HG03045 (cell line): ENCODE results near the gene DIP2C.
"Not testable (repeated sequence)": the region's sequence is repeated elsewhere in the genome, so short reads cannot be mapped to it uniquely, and the experiment has no call there.

Source experiments
- ATAC-seq: cut with Tn5 transposase; IDR thresholded peaks from one replicate; pipeline ENCODE4 v1.9.1; 2021; ENCODE audit warnings: mild to moderate bottlenecking, moderate library complexity; ENCODE audit not compliant: unreplicated experiment

Gene DIP2C

GRCh38 chr10:347774-348173, 341.7 kb downstream of the DIP2C start:
- not testable (repeated sequence) for ATAC-seq

- ATAC-seq = not testable (repeated sequence)
Measured at GRCh38 chr10:347190-347589, 342.3 kb downstream of the DIP2C start.

- no peak for ATAC-seq
Measured at GRCh38 chr10:344582-345200, 344.8 kb downstream of the DIP2C start.

DNA sequence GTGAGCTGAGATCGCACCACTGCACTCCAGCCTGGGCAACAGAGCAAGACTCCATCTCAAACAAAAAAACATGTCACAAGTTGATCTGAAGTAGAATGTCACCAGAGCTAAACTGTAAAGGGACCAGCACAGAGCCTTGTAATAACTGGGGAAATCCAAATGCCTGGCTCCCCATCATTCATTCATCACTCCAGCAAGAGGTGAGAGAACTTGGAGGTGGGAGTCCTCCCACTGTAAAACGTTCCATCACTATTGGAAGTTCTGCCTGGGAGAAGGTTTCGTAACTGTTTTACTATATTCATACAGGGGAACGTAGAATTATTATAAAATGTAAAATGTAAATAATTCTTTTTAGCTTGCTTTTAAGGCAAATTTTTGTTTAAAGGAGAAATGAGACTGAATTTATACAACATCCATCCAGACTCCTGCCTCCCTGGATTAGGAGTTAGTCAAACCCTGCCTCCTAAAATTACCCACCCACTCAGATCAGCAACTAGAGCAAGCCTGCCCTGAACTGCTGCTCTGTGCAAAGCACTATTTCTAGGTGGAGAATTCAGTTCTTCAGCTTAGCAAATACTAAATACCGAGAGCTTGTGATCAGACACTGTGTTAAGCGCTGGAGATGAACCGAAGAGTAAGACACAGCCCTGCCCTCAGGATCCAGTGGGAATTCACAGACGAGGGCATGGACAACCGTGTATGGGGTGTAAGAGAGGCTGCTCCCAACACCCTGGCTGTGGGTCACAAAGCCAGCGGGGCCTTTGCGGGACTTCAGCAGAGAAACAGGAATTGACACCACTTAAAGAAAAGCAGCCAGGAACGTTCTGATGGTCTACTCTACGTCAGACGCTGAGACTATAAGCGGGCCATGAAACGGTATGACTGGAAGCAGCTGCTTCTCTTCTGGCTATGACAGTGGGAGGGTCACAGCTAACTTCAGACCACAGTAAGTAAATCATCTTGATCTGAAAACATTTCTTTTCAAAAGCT, 345.9 kb downstream of the DIP2C start:
- ATAC-seq = no peak

DNA sequence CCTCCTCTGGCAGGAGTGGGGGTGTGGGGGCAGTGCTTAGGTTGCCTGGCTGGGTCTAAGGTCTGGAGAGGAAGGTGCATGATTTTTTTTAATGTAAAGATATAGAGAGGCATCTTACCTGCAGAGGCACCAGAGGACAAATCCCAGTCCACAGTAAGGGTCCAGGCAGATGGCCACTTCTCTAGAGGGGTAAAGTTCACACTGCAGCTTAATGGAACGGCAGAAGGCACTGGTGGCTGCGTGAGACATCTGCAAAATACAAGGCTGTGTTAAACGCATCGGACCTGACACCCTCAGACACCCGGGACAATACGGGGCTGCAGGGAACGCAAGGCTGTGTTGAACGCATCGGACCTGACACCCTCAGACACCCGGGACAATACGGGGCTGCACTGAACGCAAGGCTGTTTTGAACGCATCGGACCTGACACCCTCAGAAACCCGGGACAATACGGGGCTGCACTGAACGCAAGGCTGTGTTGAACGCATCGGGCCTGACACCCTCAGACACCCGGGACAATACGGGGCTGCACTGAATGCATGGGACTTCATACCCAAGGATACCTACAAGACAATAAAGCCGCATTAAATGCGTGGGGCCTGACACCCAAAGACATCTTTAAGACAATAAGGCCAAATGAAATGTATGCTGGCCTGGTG, 348.3 kb downstream of the DIP2C start:
- no peak for ATAC-seq

DNA sequence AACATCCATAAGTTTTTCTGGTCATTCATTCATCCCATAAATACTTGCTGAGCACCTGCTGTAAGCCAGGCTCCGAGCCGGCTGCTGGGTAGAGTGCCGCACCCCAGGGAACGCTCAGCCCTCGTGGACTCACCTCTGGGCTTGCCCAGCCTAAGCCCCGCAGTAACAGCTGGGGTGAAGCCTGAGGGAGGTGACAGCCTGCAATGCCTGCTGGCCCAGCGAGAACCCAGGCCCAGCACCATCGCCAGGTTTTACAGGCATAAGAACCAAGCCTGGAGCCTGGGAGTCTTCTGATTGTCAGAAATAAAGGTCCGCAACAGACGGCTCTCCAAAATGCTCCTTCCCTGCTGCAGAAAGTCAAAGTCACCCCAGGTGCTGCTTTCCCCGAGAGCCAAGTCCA, 348.8 kb downstream of the DIP2C start:
- ATAC-seq = no peak

- no peak for ATAC-seq
Measured at GRCh38 chr10:339038-339391, 350.5 kb downstream of the DIP2C start.

DNA sequence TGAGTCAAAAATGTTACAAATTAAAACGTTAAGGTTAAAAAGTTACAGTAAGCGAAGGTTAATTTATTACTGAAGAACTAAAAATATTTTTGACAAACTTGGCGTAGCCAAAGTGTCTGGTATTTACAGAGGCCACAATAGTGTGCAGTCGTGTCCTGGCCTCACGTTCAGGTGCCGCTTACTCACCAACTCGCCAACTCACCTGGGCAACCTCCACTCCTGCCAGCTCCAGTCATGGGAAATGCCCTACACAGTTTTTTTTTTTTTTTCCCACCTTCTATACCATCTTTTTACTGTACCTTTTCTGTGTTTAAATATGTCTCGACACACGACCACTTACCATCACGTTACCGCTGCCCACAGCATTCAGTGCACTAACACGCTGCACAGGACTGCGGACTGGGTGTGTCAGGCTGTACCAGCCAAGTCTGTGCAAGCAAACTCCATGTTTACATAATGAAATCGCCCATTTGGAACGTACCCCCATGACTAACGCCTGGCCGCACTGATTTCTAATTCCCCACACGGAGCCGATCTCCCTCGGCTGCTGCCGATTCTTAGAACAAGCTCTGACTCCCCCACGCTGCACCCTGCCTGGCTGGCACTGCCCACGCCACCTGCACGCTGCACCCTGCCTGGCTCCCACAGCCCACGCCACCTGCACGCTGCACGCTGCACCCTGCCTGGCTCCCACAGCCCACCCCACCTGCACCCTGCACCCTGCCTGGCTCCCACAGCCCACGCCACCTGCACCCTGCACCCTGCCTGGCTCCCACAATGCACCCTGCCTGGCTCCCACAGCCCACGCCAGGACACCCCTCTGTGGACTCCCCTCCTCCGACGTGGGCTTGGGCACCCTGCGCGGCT, 351.1 kb downstream of the DIP2C start:
- no peak for ATAC-seq

- no peak for ATAC-seq
Measured at GRCh38 chr10:336247-336646, 353.2 kb downstream of the DIP2C start.

DNA sequence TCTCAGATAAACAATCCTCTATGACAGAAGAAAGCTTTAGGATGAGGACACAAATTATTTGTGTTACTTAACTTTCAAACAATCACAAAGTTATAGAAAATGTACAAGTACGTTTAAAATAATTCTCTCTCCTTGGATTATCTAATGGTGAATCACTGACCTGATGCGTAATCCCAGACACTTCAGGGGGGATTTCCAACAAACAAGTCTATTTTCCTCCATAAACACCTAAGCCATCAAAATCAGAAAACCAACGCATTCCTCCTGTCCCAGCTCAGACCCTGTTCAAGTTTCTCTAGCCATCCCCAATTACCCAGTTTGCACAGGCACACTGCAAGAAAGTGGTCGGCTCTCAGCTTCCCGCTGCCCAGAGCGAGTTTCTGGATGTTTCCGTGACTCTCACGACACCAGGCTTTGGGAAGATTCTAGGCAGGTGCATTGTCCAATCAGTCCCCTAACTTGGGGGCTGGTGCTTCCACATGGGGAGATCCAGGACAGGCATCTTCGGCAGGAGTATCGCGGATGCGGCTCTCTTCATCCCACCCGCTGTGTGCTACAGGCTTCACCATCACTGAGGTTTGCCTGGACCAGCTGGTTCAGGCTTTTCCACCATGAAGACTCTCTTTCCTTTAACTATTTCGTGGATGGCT, 354.2 kb downstream of the DIP2C start:
- ATAC-seq = no peak

- no peak for ATAC-seq
Measured at GRCh38 chr10:331186-331585, 358.3 kb downstream of the DIP2C start.

DNA sequence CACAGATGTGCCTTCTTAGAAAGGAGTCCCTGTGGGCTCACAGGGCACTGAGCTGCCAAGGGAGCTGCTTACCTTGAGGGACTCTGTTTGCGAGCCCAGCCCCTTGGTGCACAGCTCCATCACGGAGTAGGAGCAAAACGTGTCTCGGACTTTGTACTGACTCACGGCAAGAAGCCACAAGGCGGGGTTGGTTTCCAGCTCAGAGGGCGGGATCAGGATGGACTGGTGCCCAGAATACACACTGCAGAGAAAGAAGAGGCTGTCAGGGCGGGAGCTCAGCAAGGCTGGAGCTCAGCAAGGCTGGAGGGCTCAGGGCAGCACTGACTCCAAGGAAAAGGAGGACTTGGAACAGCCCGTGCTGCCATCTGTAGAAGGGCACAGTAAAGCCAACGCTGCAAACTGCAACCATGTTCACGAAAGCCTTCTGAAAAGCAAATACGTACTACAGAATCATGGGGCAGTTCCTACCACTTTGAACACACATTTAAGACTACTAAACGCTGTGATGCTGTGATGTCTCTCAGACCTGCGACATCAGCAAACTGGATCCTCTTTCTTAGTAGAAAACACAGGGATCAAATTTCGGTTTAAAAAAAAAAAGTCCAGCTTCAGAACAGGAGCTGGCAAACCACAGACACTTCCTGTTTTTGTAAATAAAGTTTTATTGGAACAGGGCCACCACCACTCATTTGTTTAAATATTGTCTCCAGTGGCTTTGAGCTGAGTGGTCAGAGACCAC, 359.9 kb downstream of the DIP2C start:
- ATAC-seq = no peak

GRCh38 chr10:327889-328852, 361.3 kb downstream of the DIP2C start:
- no peak for ATAC-seq

DNA sequence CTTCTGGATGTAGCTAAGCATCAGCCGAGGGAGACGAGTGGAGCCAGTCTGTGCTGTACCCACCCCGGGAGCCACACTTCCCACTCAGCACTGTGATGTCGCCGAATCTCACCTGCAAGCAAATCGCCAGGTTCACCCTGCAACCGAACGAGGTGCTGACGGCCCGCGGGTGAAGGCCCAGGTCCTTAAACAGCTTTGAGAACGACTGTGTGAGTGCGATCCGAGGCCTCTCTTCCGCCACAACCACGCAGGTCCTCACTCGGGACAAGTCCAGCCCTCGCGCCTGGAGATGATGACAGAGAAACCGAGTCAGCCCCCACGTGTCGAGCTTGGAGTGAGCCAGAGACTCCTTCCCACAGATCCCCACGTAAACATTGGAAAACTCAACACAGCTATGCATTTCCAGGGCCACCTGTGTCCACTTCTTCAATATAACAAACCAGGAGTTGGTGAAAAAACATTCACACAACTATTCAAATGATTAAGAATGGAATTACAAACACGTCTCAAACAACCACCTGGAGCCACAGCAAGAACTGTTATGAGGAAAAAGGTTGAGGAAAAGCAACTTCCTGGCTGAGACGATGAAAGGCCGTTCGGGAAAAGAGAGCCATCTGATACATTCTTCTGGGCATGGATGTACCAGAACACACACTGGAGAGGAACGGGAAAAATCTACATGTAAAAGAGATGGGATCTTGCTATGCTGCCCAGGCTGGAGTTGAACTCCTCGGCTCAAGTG, 362.4 kb downstream of the DIP2C start:
- ATAC-seq = no peak

GRCh38 chr10:326350-326749, 363.1 kb downstream of the DIP2C start:
- no peak for ATAC-seq

GRCh38 chr10:325282-325681, 364.2 kb downstream of the DIP2C start:
- ATAC-seq = no peak

- no peak for ATAC-seq
Measured at GRCh38 chr10:324593-324992, 364.9 kb downstream of the DIP2C start.
